SIG-M5 treated with dmso at 0.1 percent for 504 hours (cell line): ENCODE results near the gene SPDYC.

Experiments used
- DNase-seq: peaks from one replicate; lab custom pipeline; 2025; ENCODE audit not compliant: unreplicated experiment; lab: John Stamatoyannopoulos, UW

The SPDYC gene

GRCh38 chr11:65218446-65218845 is 48.4 kb downstream of the SPDYC start:
- DNase-seq, result no peak

- DNase-seq, result no peak
Measured at GRCh38 chr11:65219930-65220213, 49.8 kb downstream of the SPDYC start.

GRCh38 chr11:65221026-65221425 is 51.0 kb downstream of the SPDYC start:
- no peak for DNase-seq
